ENCODE results near the gene AKNA. TPM values are rescaled to one million over a fixed set of nuclear protein-coding genes. Genes with fewer than 3 reads are reported as not detected.

Gene AKNA
- total RNA-seq, 4 donors from 2014 or later, result 34.8 to 63.2 (median 48.6) TPM

- intact Hi-C loops (cut with DNase I; ENCODE audit: low total_unique reads), result no loop called here
- Histone ChIP-seq H3K4me1 (no peaks in the 10 kb centered on the region), H3K4me3 (no peak overlapping the region), H3K9me3 (no peaks in the 10 kb centered on the region), H3K27ac (no peak overlapping the region), H3K27me3 (no peaks in the 10 kb centered on the region), H3K36me3 (no peaks in the 10 kb centered on the region)
- in situ Hi-C loops (cut with MboI; ENCODE audit: low pct_ligation_motif_present in 1 of 4, low pct_unique_long_range_greater_than_20kb in 1 of 4, low sequenced_read_pairs in 3 of 4), result no loop called here
- WGBS, 2 donors (ENCODE audit: low coverage in 1 of 2), result 91% methylated on average over 4 of the region's 4 CpGs; no CpG with 5 or more reads in 1 of the 2 donors
- TF ChIP-seq CTCF (IDR thresholded peaks at IDR 0.05), result no peak
- TF ChIP-seq EP300 (IDR thresholded peaks at IDR 0.05; ENCODE audit: low read depth), result no peak
- no peak for TF ChIP-seq POLR2A (IDR thresholded peaks at IDR 0.05)
- no peak for TF ChIP-seq POLR2AphosphoS5 (IDR thresholded peaks at IDR 0.05)
- DNase-seq, result peak; percentile 1
Observed at GRCh38 chr9:114303977-114304376, 83.8 kb downstream of the AKNA start.

- Histone ChIP-seq H3K9me3 (no peaks in the 10 kb centered on the region), H3K4me1 (no peaks in the 10 kb centered on the region), H3K27me3 (no peaks in the 10 kb centered on the region), H3K4me3 (no peak overlapping the region), H3K27ac (no peak overlapping the region), H3K36me3 (no peaks in the 10 kb centered on the region)
- in situ Hi-C loops (cut with MboI; ENCODE audit: low pct_ligation_motif_present in 1 of 4, low pct_unique_long_range_greater_than_20kb in 1 of 4, low sequenced_read_pairs in 3 of 4), result no loop called here
- TF ChIP-seq CTCF (IDR thresholded peaks at IDR 0.05), result no peak
- no peak for TF ChIP-seq POLR2A (IDR thresholded peaks at IDR 0.05)
- no peak for TF ChIP-seq POLR2AphosphoS5 (IDR thresholded peaks at IDR 0.05)
- no peak for TF ChIP-seq EP300 (IDR thresholded peaks at IDR 0.05; ENCODE audit: low read depth)
- intact Hi-C loops (cut with DNase I; ENCODE audit: low total_unique reads), result no loop called here
- WGBS, 2 donors (ENCODE audit: low coverage in 1 of 2), result 66% methylated on average over 5 of the region's 5 CpGs; no CpG with 5 or more reads in 1 of the 2 donors
- DNase-seq, result peak; percentile 2
Observed at GRCh38 chr9:114303571-114303970, 84.2 kb downstream of the AKNA start.

- TF ChIP-seq POLR2AphosphoS5 (IDR thresholded peaks at IDR 0.05) (no peak), CTCF (IDR thresholded peaks at IDR 0.05) (no peak), POLR2A (IDR thresholded peaks at IDR 0.05) (no peak), EP300 (IDR thresholded peaks at IDR 0.05; ENCODE audit: low read depth) (no peak)
- intact Hi-C loops (cut with DNase I; ENCODE audit: low total_unique reads), result no loop called here
- peak; percentile 1 for DNase-seq
- WGBS, 2 donors (ENCODE audit: low coverage in 1 of 2), result 72 to 81% methylated on average over 6 of the region's 6 CpGs
- Histone ChIP-seq H3K9me3 (no peaks in the 10 kb centered on the region), H3K36me3 (no peaks in the 10 kb centered on the region), H3K4me3 (no peak overlapping the region), H3K27me3 (no peaks in the 10 kb centered on the region), H3K27ac (no peak overlapping the region), H3K4me1 (no peaks in the 10 kb centered on the region)
- in situ Hi-C loops (cut with MboI; ENCODE audit: low pct_ligation_motif_present in 1 of 4, low pct_unique_long_range_greater_than_20kb in 1 of 4, low sequenced_read_pairs in 3 of 4), result no loop called here
Observed at GRCh38 chr9:114302727-114303126, 85.1 kb downstream of the AKNA start.

- WGBS, 2 donors (ENCODE audit: low coverage in 1 of 2), result 89% methylated on average over 15 of the region's 15 CpGs; no CpG with 5 or more reads in 1 of the 2 donors
- intact Hi-C loops (cut with DNase I; ENCODE audit: low total_unique reads), result no loop called here
Observed at GRCh38 chr9:114301798-114302565, 85.8 kb downstream of the AKNA start.

More at GRCh38 chr9:114301798-114302565, 85.8 kb downstream of the AKNA start:
- peak; percentile 3 for DNase-seq
- no peaks in the 10 kb centered on the region for H3K36me3 ChIP-seq
- in situ Hi-C loops (cut with MboI; ENCODE audit: low pct_ligation_motif_present in 1 of 4, low pct_unique_long_range_greater_than_20kb in 1 of 4, low sequenced_read_pairs in 3 of 4), result no loop called here
- H3K4me1 ChIP-seq, result no peaks in the 10 kb centered on the region
- no peak overlapping the region for H3K4me3 ChIP-seq
- no peak overlapping the region for H3K27ac ChIP-seq
- TF ChIP-seq EP300 (IDR thresholded peaks at IDR 0.05; ENCODE audit: low read depth) (no peak), CTCF (IDR thresholded peaks at IDR 0.05) (no peak), POLR2AphosphoS5 (IDR thresholded peaks at IDR 0.05) (no peak), POLR2A (IDR thresholded peaks at IDR 0.05) (no peak)
- no peaks in the 10 kb centered on the region for H3K9me3 ChIP-seq
- no peaks in the 10 kb centered on the region for H3K27me3 ChIP-seq
